ENCODE results near the gene ALPP. TPM values are rescaled to one million over a fixed set of nuclear protein-coding genes. Genes with fewer than 3 reads are reported as not detected.
"Not testable (repeated sequence)": the region's sequence is repeated elsewhere in the genome, so short reads cannot be mapped to it uniquely, and the experiment has no call there.

Gene ALPP
- total and polyA plus RNA-seq, 2 donors (not counting 3 experiments of a cell fraction or from before 2014, with no cell fraction given) = not detected

DNA sequence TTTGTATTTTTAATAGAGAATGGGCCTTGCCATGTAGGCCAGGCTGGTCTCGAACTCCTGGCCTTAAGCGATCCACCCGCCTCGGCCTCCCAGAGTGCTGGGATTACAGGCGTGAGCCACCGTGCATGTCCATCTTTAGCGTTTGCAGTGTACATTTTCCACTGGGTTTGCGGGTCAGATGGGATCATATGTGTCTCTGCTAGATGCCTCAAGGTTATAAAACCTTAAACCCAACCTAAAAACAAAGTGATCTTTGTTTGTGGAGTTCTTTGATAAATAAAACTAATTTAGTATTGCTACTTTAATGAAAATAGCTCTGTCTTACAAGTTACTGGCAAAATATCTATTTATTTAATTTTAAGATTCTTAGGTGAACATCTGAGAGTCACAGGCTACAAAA lies 15.0 kb downstream of the ALPP start:
- no peaks in the 10 kb centered on the region for H4K20me1 ChIP-seq (replicated peaks; ENCODE audit: control insufficient read depth, extremely low read depth, insufficient read depth, low read length)
- no peak overlapping the region for H3K27ac ChIP-seq (ENCODE audit: insufficient read depth, low read depth, low read length)
- no peak overlapping the region for H3K4me3 ChIP-seq (replicated peaks in 1 of 3; ENCODE audit: insufficient read depth in 1 of 3, low read depth in 1 of 3, low read length in 3 of 3)
- ChIA-PET POLR2A (no interaction called here), CTCF (interaction anchor here (1.7 kb wide), 1 partner anchor 20 kb away, joined by 4 read pairs; no protein-coding TSS in a partner anchor)
- no peaks in the 10 kb centered on the region for H3K79me2 ChIP-seq (ENCODE audit: control insufficient read depth, insufficient read depth, low read length)
- no TSS peak for BruUV-seq (replicated peaks)
- H2AFZ ChIP-seq (ENCODE audit: low read depth, low read length) = no peak overlapping the region
- H3K4me2 ChIP-seq (ENCODE audit: insufficient read depth, low read length) = no peak overlapping the region
- intact Hi-C loops (cut with micrococcal nuclease) (no loop called here), dilution Hi-C loops (cut with MboI; ENCODE audit: extremely low pct_ligation_motif_present, low sequenced_read_pairs) (no loop called here)
- no peak for FAIRE-seq
- H3K9me3 ChIP-seq (replicated peaks; ENCODE audit: control insufficient read depth, insufficient read depth, low read length) = no peaks in the 10 kb centered on the region
- peaks cover 20 to 23% of the 10 kb centered on the region in 2 experiments for H3K27me3 ChIP-seq (ENCODE audit: control insufficient read depth in 2 of 2, insufficient read depth in 2 of 2, low read length in 2 of 2)
- no peak for DNase-seq (ENCODE audit: low read depth, low spot score)
- no peak for TF ChIP-seq POLR2A (IDR thresholded peaks at IDR 0.05; ENCODE audit: low read depth, low read length)
- TF ChIP-seq, protein P1, sequence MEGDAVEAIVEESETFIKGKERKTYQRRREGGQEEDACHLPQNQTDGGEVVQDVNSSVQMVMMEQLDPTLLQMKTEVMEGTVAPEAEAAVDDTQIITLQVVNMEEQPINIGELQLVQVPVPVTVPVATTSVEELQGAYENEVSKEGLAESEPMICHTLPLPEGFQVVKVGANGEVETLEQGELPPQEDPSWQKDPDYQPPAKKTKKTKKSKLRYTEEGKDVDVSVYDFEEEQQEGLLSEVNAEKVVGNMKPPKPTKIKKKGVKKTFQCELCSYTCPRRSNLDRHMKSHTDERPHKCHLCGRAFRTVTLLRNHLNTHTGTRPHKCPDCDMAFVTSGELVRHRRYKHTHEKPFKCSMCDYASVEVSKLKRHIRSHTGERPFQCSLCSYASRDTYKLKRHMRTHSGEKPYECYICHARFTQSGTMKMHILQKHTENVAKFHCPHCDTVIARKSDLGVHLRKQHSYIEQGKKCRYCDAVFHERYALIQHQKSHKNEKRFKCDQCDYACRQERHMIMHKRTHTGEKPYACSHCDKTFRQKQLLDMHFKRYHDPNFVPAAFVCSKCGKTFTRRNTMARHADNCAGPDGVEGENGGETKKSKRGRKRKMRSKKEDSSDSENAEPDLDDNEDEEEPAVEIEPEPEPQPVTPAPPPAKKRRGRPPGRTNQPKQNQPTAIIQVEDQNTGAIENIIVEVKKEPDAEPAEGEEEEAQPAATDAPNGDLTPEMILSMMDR (IDR thresholded peaks at IDR 0.05; ENCODE audit: extremely low read depth in 1 of 2, insufficient read depth in 1 of 2, low read depth in 1 of 2, low read length in 2 of 2) = no peak
- no peak for TF ChIP-seq FOS (IDR thresholded peaks at IDR 0.05; ENCODE audit: borderline replicate concordance, insufficient read depth, low read length)
- TF ChIP-seq MYC (IDR thresholded peaks at IDR 0.05; ENCODE audit: low read depth, low read length) = no peak
- no peak for TF ChIP-seq JUN (IDR thresholded peaks at IDR 0.05; ENCODE audit: borderline replicate concordance, insufficient read depth, insufficient read length, low read depth)
- no peak for TF ChIP-seq MAX (IDR thresholded peaks at IDR 0.05; ENCODE audit: insufficient read depth, insufficient read length)
- no peak for TF ChIP-seq POLR2AphosphoS5 (IDR thresholded peaks at IDR 0.05; ENCODE audit: insufficient read depth, low read depth, low read length)
- TF ChIP-seq GATA2 (IDR thresholded peaks at IDR 0.05; ENCODE audit: insufficient read depth, insufficient read length, low read depth, low read length) = no peak
- no peak for TF ChIP-seq EZH2 (IDR thresholded peaks at IDR 0.05; ENCODE audit: borderline replicate concordance, low read depth, low read length, severe bottlenecking)
- H3K36me3 ChIP-seq (ENCODE audit: control insufficient read depth in 2 of 2, extremely low read depth in 1 of 2, insufficient read depth in 2 of 2, low read length in 2 of 2) = no peaks in the 10 kb centered on the region
- H3K9me1 ChIP-seq (replicated peaks; ENCODE audit: control insufficient read depth, extremely low read depth, insufficient read depth, low read length) = no peaks in the 10 kb centered on the region
- H3K4me1 ChIP-seq (ENCODE audit: control insufficient read depth, extremely low read depth, insufficient read depth, low read length) = no peaks in the 10 kb centered on the region
- no peak overlapping the region for H3K9ac ChIP-seq (replicated peaks; ENCODE audit: extremely low read depth, insufficient read depth, low read length)

- H3K9me3 ChIP-seq (replicated peaks; ENCODE audit: control insufficient read depth, insufficient read depth, low read length); H3K9ac ChIP-seq (replicated peaks; ENCODE audit: extremely low read depth, insufficient read depth, low read length); dilution Hi-C loops (cut with MboI; ENCODE audit: extremely low pct_ligation_motif_present, low sequenced_read_pairs); H3K36me3 ChIP-seq (ENCODE audit: control insufficient read depth in 2 of 2, extremely low read depth in 1 of 2, insufficient read depth in 2 of 2, low read length in 2 of 2); BruUV-seq (replicated peaks); H3K4me2 ChIP-seq (ENCODE audit: insufficient read depth, low read length); H3K4me1 ChIP-seq (ENCODE audit: control insufficient read depth, extremely low read depth, insufficient read depth, low read length); intact Hi-C loops (cut with micrococcal nuclease); DNase-seq (ENCODE audit: low read depth, low spot score); FAIRE-seq; H3K4me3 ChIP-seq (replicated peaks in 1 of 3; ENCODE audit: insufficient read depth in 1 of 3, low read depth in 1 of 3, low read length in 3 of 3); H3K27ac ChIP-seq (ENCODE audit: insufficient read depth, low read depth, low read length); H2AFZ ChIP-seq (ENCODE audit: low read depth, low read length); H4K20me1 ChIP-seq (replicated peaks; ENCODE audit: control insufficient read depth, extremely low read depth, insufficient read depth, low read length); H3K79me2 ChIP-seq (ENCODE audit: control insufficient read depth, insufficient read depth, low read length); POLR2A ChIA-PET; H3K9me1 ChIP-seq (replicated peaks; ENCODE audit: control insufficient read depth, extremely low read depth, insufficient read depth, low read length): not testable (repeated sequence)
- peaks cover 11 to 15% of the 10 kb centered on the region in 2 experiments for H3K27me3 ChIP-seq (ENCODE audit: control insufficient read depth in 2 of 2, insufficient read depth in 2 of 2, low read length in 2 of 2)
- CTCF ChIA-PET = interaction anchor here (1.7 kb wide), 1 partner anchor 19 kb away, joined by 4 read pairs; no protein-coding TSS in a partner anchor
These were observed 15.9 kb downstream of the ALPP start for GRCh38 chr2:232394431-232394830.
